SH-SY5Y (cell line): Measurements from ENCODE around the gene IFNL4.
"Not testable (repeated sequence)": the region's sequence is repeated elsewhere in the genome, so short reads cannot be mapped to it uniquely, and the experiment has no call there.

Experiments used
- GATA2 ChIP-seq: IDR thresholded peaks from 2 replicates; pipeline ENCODE4 v1.6.1; 2011; ENCODE audit warnings: mild to moderate bottlenecking, low read depth, low read length
- GATA3 ChIP-seq: IDR thresholded peaks from 2 replicates; pipeline ENCODE4 v1.6.1; 2011; ENCODE audit warnings: low read depth, mild to moderate bottlenecking, low read length, moderate library complexity

DNA sequence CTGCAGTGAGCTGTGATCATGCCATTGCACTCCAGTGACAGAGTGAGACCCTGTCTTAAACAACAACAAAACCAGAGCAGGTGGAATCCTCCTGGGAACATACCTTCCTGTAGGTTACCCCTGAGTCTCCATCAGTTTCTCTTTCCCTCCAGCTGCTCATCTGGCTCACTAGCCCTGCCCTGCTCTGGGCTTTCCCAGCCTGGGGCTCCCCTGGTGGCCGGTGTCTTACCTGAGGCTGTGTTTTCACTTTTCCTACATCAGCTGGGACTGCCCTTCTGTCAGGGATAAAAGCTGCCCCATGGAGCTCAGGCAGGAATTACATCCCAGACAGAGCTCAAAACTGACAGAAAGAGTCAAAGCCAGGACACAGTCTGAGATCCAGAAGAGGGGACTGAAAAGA is 19.4 kb upstream of the IFNL4 start, which contains the start of gene IFNL2:
- not testable (repeated sequence) for TF ChIP-seq GATA3, GATA2
